ENCODE measurements around the gene UNC13A.

DNA sequence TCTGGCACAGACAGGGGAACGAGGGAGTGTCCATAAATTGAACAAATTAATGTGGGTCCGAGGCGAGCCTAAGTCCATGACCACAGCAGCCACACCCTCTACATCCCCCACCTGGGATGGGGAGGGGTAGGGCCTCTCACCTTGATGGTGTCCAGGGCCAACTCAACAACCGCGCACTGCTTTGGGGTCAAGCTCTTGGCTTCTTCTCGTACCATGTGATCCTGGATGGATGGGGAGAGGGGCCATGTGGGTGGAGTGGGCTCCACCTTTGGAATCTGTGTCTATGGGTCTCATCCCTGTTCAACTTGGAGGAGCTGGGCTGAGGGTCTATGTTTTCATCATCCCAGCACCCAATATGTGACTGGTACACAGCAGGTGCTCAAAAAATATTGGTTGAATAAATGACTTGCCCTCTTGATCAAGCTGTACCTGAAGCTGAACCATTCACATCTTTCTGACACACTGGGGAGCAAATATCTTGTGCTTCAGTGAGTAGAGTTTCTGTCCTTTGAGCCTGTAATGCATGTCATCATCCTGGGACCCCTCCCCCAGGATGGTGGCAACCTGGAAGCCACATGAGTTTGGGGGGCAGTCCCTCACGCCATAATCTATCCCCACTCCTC is 69.8 kb downstream of the UNC13A start:
- no peak for TF ChIP-seq YY1 (IDR thresholded peaks at IDR 0.05; ENCODE audit: insufficient read depth, insufficient read length)
- no peak for TF ChIP-seq SUZ12 (IDR thresholded peaks at IDR 0.05; ENCODE audit: extremely low read depth, insufficient read depth, insufficient read length)
- TF ChIP-seq ZNF274 (IDR thresholded peaks at IDR 0.05; ENCODE audit: low read depth, low read length) = no peak
